KOPT-K1 (cell line): Measurements from ENCODE around the gene BCDIN3D.
A peak's percentile ranks its signal among the peaks of the same experiment; 100 is the strongest.

Experiments used
- H3K27ac ChIP-seq: fragments of 200-600 bp; sonication (generic); 2 replicates; pipeline ENCODE4 v1.5.1; 2016; ENCODE audit warnings: antibody characterized with exemption, mild to moderate bottlenecking, low read depth, low read length; ENCODE audit not compliant: poor library complexity, severe bottlenecking
- H3K36me3 ChIP-seq: fragments of 200-600 bp; sonication (generic); 2 replicates; pipeline ENCODE4 v1.5.1; 2017; ENCODE audit warnings: antibody characterized with exemption, mild to moderate bottlenecking, low read length, moderate library complexity; ENCODE audit not compliant: insufficient read depth
- H3K9me3 ChIP-seq: fragments of 200-600 bp; sonication (generic); 2 replicates; pipeline ENCODE4 v1.5.1; 2017; ENCODE audit warnings: antibody characterized with exemption, low read length, mild to moderate bottlenecking; ENCODE audit not compliant: insufficient read depth, poor library complexity, severe bottlenecking

Gene BCDIN3D

GRCh38 chr12:49824416-49824815 lies 18.5 kb downstream of the BCDIN3D start:
- no peak overlapping the region for H3K27ac ChIP-seq
- H3K36me3 ChIP-seq: peaks cover 15% of the 10 kb centered on the region; the same call in 1 of the 2 replicates
- no peaks in the 10 kb centered on the region for H3K9me3 ChIP-seq

GRCh38 chr12:49823951-49824350 lies 19.0 kb downstream of the BCDIN3D start:
- H3K9me3 ChIP-seq: no peaks in the 10 kb centered on the region
- peaks cover 15% of the 10 kb centered on the region; the same call in 1 of the 2 replicates for H3K36me3 ChIP-seq
- no peak overlapping the region for H3K27ac ChIP-seq

GRCh38 chr12:49823350-49823749 lies 19.6 kb downstream of the BCDIN3D start:
- no peaks in the 10 kb centered on the region for H3K9me3 ChIP-seq
- H3K36me3 ChIP-seq: peaks cover 15% of the 10 kb centered on the region; the same call in 1 of the 2 replicates
- no peak overlapping the region for H3K27ac ChIP-seq

- Histone ChIP-seq H3K9me3 (no peaks in the 10 kb centered on the region), H3K36me3 (peaks cover 16% of the 10 kb centered on the region), H3K27ac (peak overlapping the region; percentile 76)
Measured at GRCh38 chr12:49821373-49822287, 21.3 kb downstream of the BCDIN3D start.

- Histone ChIP-seq H3K36me3 (peaks cover 27% of the 10 kb centered on the region), H3K27ac (no peak overlapping the region), H3K9me3 (no peaks in the 10 kb centered on the region)
Measured at GRCh38 chr12:49819786-49820185, 23.1 kb downstream of the BCDIN3D start.

- Histone ChIP-seq H3K27ac (no peak overlapping the region), H3K36me3 (peaks cover 27% of the 10 kb centered on the region), H3K9me3 (no peaks in the 10 kb centered on the region)
Measured at GRCh38 chr12:49818241-49818895, 24.5 kb downstream of the BCDIN3D start.

- H3K27ac ChIP-seq: no peak overlapping the region
Measured at GRCh38 chr12:49813131-49813530, 29.8 kb downstream of the BCDIN3D start.

GRCh38 chr12:49811961-49812401 lies 30.9 kb downstream of the BCDIN3D start:
- Histone ChIP-seq H3K36me3 (peaks cover 16% of the 10 kb centered on the region; the same call in 1 of the 2 replicates), H3K27ac (no peak overlapping the region), H3K9me3 (no peaks in the 10 kb centered on the region)

More at GRCh38 chr12:49813131-49813530, 29.8 kb downstream of the BCDIN3D start:
- Histone ChIP-seq H3K36me3 (peaks cover 13% of the 10 kb centered on the region; the same call in 1 of the 2 replicates), H3K9me3 (no peaks in the 10 kb centered on the region)

GRCh38 chr12:49811136-49811535 lies 31.8 kb downstream of the BCDIN3D start:
- no peaks in the 10 kb centered on the region for H3K9me3 ChIP-seq
- H3K36me3 ChIP-seq: peaks cover 9% of the 10 kb centered on the region; the same call in 1 of the 2 replicates
- no peak overlapping the region for H3K27ac ChIP-seq

- no peak overlapping the region for H3K27ac ChIP-seq
- no peaks in the 10 kb centered on the region for H3K9me3 ChIP-seq
- peaks cover 11% of the 10 kb centered on the region for H3K36me3 ChIP-seq
Measured at GRCh38 chr12:49809906-49810389, 33.0 kb downstream of the BCDIN3D start.

- Histone ChIP-seq H3K36me3 (peaks cover 16% of the 10 kb centered on the region), H3K27ac (no peak overlapping the region), H3K9me3 (no peaks in the 10 kb centered on the region)
Measured at GRCh38 chr12:49809381-49809905, 33.5 kb downstream of the BCDIN3D start.

GRCh38 chr12:49808686-49809380 lies 34.1 kb downstream of the BCDIN3D start:
- Histone ChIP-seq H3K27ac (no peak overlapping the region), H3K36me3 (peaks cover 22% of the 10 kb centered on the region), H3K9me3 (no peaks in the 10 kb centered on the region)

GRCh38 chr12:49807991-49808580 lies 34.8 kb downstream of the BCDIN3D start:
- Histone ChIP-seq H3K36me3 (peaks cover 29% of the 10 kb centered on the region), H3K9me3 (no peaks in the 10 kb centered on the region), H3K27ac (no peak overlapping the region)

- no peak overlapping the region for H3K27ac ChIP-seq
- no peaks in the 10 kb centered on the region for H3K9me3 ChIP-seq
- peaks cover 39% of the 10 kb centered on the region for H3K36me3 ChIP-seq
Measured at GRCh38 chr12:49806877-49807276, 36.0 kb downstream of the BCDIN3D start.
